EL (cell line): ENCODE measurements around the gene PROCR.
A peak's percentile ranks its signal among the peaks of the same experiment; 100 is the strongest.
"Not testable (repeated sequence)": the region's sequence is repeated elsewhere in the genome, so short reads cannot be mapped to it uniquely, and the experiment has no call there.

Experiments
- DNase-seq: peaks from one replicate; pipeline ENCODE4 v3.0.0-alpha.2; 2016

PROCR gene

GRCh38 chr20:35171753-35172433, at the start of gene PROCR:
Gene PROCR (plus strand): TSS chr20:35172072. CDS start chr20:35172155, 83 bp downstream.
- DNase-seq: peak; percentile 98

- no peak for DNase-seq
Measured at GRCh38 chr20:35122756-35123405, 49.0 kb upstream of the PROCR start.

GRCh38 chr20:35125753-35126152, 46.1 kb upstream of the PROCR start:
- DNase-seq: no peak

DNA sequence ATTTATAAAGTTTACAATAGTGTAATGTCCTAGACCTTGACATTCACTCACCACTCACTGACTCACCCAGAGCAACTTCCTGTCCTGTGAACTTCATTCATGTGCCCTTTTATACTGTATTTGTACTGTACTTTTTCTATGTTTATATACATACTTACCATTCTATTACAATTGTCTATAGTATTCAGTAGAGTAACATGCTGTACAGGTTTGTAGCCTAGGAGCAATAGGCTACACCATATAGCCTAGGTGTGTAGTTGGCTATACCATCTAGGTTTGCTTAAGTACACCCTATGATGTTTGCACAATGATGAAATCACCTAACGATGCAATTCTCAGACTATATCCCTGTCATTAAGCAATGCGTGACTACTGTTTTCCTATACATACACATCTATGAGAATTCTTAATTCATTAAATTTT, 42.2 kb upstream of the PROCR start:
- DNase-seq: peak; percentile 56

DNA sequence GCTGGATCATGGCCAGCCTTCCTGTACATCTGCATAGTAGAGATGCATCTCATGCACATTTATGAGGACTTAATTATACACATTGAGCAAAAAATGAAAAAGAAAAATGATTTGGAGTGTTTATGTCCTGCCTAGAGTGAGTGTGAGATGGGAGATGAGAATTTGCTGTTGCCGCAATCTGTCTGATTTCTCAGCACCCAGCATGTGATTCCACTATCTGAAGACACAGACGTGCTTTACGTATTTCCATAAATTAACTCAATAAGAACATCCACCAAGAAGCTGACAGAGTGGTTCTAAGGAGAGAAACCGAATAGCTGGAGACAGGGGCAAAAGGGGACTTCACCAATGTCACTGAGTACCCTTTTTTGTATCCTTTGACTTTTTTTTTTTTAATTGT, 39.9 kb upstream of the PROCR start:
- DNase-seq: no peak

DNA sequence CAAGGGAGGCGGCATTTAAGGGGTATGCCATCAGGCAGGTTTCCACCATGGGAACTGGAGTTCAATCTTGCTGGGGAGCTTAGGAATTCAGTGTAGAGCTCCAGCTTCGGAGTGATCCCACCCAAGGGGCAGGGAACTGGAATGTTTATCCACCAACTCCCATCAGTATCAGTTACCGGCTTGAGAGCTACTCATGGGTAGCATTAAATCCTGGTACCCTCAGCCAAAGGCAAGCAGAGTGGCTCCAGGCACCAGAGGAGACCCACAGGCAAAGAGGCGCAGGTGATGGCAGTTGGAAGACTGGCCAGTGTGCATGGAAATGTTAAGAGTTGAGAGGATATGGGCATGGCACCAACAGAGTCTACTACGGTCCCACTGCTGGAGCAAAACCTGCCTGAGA, 38.8 kb upstream of the PROCR start:
- no peak for DNase-seq

- DNase-seq: no peak
Measured at GRCh38 chr20:35133735-35134134, 38.1 kb upstream of the PROCR start.

GRCh38 chr20:35134472-35134871, 37.4 kb upstream of the PROCR start:
- no peak for DNase-seq

DNA sequence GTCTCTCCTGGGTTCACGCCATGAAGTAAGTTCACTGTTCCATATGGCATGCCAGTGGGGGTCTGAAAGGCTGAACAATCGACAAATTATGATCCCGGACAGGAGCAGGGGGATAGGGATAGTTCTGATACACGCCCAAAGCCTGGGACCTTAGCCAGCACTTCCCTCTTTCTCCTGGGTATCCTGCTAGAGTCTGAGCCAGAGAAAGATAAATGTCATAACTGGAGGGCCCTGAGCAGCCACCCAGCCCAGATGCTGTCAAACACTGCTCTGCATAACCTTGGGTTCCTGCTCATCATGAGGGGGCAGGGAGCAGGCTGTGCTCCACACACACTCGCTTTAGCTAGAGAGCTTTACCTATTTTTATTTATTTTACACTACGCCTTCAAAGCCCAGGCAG, 37.0 kb upstream of the PROCR start:
- no peak for DNase-seq

DNA sequence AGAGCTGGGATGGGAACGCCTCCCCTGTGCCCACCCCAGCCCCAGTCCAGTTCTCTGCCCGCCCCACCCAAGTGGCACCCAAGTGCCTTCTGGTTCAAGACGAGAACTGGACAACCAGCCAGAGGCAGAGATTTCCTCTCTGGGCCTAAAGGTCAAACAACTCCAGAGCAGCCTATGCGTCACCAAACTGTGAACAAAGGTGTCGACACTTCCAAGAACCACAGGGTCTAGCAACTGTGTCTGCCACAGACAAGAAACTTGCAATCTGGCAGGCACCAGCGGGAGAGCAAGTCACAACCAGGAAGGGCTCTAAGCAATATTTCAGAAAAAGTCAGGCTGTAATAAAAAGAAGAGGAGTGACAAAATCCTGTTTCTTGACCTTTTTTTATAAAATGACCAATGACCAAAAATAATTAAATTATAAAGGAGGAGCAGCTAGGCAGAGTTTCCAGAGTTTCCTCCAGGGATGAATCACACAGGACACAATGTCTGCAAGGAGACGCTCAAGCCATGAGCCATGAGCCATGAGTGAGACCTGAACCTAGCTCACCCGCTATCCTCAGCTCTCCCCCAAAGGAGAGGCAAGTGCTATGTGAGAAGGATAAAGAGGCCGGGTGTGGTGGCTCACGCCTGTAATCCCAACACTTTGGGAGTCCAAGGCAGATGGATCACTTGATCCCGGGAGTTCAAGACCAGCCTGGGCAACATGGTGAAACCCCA, 35.8 kb upstream of the PROCR start:
- DNase-seq: peak; percentile 77

DNA sequence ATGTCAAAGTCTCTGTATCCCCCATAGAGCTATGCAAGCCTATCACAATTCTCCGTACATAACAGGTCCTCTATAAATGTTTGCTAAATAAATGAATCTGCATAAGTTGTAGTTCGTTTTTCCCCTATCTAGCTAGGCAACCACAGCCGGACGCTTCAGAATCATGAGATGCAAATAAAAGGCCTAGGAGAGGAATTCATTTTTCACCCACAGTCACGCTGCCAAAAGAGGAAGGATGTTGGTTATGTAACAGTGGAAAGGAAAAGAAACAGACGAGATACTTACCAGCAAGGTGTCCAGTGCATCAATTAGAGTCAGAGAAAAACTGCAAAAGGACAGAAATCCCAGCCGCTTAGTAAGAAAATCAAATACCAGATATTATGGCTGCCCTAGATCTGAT, 27.2 kb upstream of the PROCR start:
- DNase-seq: no peak

GRCh38 chr20:35145141-35145564, 26.7 kb upstream of the PROCR start:
- peak; percentile 51 for DNase-seq

GRCh38 chr20:35146299-35146919, 25.5 kb upstream of the PROCR start:
- peak; percentile 49 for DNase-seq

DNA sequence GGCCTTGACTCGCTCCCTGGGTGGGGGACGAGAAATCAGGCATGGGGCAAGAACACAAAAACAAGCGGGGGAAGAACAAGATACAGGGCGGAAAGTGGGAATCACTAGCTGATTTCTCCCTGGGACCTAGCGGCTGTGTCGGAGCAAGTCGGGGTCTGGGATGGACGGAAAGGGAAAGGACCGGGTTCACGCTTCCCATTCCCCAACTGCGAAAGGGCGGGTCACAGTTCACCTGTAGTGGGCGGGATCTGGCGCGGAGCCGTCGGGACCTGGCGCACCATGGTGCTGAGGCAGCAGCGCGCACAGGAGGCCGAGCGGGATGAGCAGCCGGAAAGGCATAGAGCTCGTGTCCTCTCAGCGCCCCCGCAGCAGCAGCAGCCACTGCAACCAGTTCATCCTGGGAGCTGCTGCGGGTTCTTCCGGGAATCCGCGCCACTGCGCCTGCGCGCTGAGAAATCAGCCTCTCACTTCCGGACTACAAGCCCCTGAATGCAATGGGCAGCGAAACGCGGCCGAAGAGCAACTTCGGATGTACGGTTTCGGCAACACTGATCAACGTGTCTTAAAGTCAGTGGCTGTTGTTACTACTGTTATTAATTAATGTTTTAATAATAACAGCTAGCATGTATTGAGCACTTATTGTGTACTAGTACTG, 24.8 kb upstream of the PROCR start, which contains the start of gene EDEM2:
TSS of gene EDEM2 (minus strand) at position 417 of the 655 bp plus-strand sequence. CDS start at position 339, 78 bp downstream.
- DNase-seq: peak; percentile 97

DNA sequence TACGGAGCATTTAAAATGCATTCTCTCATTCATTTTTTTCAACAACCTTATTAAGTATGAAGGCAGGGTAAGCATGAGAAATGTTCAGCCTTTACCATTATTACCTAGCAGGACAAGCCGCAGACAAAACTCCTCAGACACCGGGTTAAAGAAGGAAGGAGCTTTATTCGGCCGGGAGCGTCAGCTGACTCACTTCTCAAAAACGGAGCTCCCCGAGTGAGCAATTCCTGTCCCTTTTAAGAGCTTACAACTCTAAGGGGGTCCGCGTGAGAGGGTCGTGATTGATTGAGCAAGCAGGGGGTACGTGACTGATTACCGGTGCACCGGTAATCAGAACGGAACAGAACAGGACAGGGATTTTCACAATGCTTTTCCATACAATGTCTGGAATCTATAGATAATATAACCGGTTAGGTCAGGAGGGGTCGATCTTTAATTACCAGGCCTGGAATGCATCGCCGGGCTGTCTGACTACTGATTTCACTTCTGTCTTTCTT, 24.2 kb upstream of the PROCR start:
- DNase-seq: peak; percentile 68

GRCh38 chr20:35150846-35151579, 20.9 kb upstream of the PROCR start:
- DNase-seq: no peak

DNA sequence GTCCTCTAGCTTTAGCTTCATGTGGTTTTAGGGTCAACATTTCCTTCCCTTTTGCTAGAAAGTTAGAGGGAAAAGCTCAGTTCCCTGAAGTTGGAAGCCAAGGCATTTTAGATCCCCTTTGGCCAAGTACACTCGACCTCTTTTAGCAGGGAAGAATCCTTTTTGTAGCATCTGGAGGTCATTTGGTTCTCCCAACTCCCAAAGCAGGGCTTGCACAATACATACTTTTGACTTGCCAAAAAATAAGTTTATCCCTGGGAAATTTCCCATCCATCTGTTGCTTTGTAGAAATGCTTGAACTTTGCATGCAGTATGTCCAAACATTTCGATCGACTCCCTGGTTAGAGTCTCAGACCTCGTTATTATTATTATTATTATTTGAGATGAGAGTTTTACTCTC, 20.1 kb upstream of the PROCR start:
- no peak for DNase-seq

DNA sequence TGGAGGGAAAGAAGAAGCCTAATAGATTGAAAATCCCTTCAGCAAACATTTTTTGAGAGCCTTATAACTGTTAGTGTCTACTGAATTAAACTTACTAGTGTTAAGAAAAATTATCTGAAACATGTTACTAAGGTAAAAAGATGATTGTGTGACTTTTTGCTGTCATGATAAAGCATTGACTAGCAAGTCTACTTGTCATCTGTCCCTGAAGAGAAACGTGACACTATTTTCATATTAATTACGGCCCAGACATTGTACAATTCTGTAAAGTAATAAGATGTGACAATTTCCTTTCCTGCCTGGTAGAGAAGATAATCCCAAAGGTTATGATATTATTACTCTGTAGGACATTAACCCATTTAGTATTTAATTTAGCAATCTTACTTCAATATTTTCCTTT, 15.9 kb upstream of the PROCR start:
- no peak for DNase-seq

- DNase-seq: no peak
Measured at GRCh38 chr20:35156978-35157377, 14.9 kb upstream of the PROCR start.

GRCh38 chr20:35160341-35160740, 11.5 kb upstream of the PROCR start:
- DNase-seq: not testable (repeated sequence)

GRCh38 chr20:35164531-35164930, 7.3 kb upstream of the PROCR start:
- DNase-seq: not testable (repeated sequence)
